Effector CD8-positive, alpha-beta T cell (primary cell): Measurements from ENCODE around the gene CYP51A1.
A peak's percentile ranks its signal among the peaks of the same experiment; 100 is the strongest.
"Not testable (repeated sequence)": the region's sequence is repeated elsewhere in the genome, so short reads cannot be mapped to it uniquely, and the experiment has no call there.

Experiments
- DNase-seq: peaks from one replicate; lab custom pipeline; 2025; lab: John Stamatoyannopoulos, UW
- total RNA-seq, 4 experiments: gene quantifications; one replicate each; lab custom pipeline; 2026; lab: John Stamatoyannopoulos, UW

Gene CYP51A1
- 1.4 to 10.7 (median 2.8) reads per million in 4 experiments for total RNA-seq

DNA sequence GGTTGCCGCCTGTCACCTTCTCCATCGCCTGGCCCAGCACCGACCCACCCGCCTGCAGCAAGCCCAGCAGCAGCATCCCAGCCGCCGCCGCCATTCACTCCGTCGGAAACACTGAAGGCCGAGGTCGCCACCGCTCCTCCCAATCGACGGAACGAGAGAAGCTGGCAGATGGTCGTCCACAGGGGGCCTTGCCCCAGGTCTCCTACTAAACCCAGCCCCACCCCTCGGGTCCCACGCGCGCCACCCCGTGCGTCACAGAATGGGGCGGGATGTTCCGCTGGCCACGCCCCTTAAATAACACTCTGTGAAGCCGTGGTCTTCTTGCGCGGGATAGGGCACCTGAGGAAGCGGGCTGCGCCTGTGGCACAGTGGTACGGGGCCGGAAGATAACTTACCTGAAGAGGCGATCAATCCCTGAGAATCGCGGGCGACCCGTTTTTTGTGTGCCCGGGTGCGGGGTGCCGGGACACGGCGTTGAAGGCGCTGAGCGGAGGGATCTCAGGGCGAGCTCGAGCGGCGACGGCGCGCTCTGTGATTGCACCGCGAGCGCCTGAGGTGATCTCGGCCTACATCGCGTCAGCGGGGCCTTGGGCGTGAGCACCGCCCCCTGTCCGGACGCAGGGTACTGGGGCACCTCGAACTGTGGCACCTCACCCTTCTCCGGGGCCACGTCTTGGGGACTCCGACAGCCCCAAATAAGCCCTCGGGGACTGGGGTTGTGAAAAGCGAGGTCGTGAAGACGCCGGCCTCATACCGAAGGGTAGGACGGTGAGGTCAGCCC lies at the start of gene CYP51A1:
Gene CYP51A1, minus strand, starts transcription at position 207 of the 781 bp plus-strand sequence. Its CDS starts 113 bp downstream, at position 94.
- peak; percentile 94 for DNase-seq

DNA sequence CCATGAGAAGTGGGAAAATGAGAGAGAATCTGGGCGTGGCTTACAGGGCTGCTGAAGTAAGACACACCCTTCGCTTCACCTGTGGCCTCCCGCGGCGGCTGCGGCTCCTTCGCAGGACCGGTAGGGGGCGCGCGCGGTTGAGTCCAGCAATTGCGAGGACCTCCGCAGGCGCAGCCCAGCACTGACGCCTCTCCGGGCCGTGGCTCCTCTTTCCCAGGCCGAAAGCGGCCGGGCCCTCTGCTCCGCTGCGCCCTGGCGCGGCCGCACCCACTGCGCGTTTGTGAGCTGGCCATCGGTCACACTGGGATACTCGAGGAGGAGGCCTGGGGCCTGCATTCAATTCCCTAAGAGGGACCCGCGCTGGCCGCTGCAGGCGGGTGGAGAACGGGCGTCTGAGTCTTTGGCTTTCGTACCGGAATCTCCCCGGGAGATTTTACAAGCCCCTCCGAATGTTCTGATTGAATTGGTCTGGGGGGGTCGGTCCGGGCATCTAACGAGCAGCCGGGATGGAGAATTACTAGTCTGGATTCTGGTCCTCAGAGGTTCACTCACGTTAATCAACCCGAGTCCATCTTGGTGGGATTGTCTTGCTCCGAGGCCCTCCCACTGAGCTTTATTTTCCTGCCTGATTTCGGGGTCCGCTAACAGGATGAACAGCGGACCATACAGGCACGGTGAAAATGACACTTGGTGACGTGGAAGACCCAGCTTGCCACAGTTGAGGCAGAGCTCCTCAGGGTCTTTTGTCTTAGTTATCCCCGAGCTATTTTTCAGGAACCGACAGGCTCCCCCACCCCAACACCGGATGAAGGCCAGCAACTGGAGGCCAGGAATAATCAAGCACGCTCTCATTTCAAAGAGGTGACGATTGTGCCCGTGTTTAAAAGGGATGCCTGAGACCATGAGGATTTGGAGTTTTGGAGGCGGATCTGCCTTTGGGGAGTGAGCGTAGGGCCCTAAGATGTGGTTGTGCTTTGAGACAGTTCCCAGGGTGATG lies 44.9 kb upstream of the CYP51A1 start, which contains the start of gene LRRD1:
Gene LRRD1, minus strand, starts transcription at position 215 of the 997 bp plus-strand sequence. CDS start 13,940 bp downstream, outside the sequence.
- DNase-seq = peak; percentile 86

DNA sequence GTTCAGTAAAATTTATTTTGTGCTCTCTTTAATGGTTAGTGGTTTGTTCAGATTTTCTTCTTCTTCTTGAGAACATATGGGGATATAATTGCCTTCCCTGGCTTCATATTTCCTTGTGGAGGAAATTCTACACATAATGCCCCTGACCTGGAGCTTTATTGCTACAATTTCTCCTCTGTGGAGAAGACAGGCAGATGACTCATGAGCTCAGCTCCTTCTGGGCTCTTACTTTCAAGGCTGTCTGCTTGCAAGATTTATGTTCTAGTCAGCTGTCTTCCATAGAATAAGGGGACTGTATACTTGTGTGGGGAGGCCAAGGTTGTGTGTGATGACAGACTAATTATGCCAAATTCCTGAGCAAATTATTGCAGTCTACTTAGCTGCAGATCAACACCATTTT lies 43.1 kb upstream of the CYP51A1 start:
- DNase-seq = no peak

DNA sequence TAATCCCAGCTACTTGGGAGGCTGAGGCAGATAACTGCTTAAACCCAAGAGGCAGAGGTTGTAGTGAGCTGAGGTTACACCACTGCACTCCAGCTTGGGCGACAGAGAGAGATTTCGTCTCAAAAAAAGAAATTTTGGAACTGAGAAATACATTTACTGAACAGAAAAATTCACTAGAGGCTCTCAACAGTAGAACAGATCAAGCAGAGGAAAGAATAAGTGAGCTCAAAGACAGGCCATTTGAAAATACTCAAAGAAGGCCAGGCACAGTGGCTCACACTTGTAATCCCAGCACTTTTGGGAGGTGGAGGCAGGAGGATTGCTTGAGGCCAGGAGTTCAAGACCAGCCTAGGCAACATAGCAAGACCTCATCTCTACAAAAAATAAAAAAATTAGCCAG lies 35.3 kb upstream of the CYP51A1 start:
- not testable (repeated sequence) for DNase-seq

DNA sequence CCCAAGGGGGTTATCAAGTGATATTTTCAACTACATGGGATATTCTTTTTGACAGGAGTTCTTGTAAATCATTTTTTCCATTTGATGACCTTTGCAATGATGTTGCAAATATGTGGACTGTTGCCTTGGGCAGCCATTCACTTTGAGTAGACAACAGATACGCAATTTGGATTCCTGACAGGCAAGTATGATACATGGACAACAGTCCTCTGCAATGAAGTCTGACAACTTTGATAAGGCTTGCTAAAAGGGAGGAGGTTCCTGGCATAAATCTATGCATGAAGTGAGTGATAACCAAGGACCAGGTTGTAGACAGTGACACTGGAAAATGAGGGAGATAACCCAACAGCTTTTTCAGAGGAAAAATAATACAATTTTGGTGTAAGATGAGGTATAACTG lies 27.0 kb upstream of the CYP51A1 start:
- no peak for DNase-seq

DNA sequence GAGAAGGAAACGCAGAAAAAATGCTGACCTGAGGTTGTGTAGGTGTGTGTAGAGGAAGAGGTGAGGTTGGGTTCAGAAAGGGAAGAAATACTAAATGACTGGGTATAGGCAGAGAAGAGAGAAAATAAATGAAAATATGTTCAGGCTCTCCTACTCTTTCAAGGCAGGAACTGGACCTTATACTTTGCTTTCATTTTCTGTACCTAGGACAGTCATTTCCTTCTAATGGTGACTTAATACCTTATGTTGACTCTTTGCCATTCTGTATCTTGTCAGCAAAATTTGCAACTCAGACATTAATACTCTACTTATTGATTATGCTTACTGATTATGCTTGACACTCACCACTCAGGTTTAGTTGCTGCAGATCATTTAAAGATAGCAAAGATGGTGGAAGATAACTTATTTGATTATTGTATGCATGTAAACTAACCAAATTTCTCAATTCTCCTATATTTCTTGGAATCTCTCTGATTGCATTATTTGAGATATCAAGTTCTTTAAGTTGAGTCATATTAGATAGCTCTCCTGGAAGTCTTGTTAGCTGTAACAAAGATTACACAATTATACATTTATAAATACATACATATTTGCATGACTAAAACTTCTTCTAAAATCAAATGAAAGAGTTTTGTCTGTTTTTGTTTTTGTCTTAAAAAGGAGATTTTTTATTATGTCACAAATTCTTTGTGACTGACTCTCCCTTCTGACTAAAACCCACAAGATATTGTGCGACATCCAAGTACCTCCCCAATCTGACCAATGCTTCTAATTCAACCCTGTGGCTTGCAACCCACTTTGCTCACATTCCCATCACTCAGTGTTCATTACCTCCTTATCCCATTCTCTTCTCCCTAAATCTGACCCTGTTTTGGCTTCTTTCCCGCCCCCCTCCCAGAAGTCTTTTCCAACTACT lies 24.6 kb upstream of the CYP51A1 start:
- no peak for DNase-seq

DNA sequence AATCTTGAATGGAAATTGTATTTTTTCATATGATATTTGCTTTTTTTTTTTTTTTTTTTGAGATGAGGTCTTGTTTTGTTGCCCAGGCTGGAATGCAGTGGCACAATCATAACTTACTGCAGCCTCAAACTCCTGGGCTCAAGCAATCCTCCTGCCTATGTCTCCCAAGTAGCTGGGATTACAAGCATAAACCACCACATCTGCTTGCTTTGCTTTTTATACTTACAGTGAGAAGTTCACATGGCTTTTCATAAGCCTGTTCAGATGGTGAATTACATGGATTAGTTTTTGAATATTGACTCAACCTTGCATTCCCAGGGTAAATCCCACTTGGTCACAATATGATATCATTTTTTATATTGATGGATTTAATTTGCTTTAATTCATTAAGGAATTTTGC lies 22.7 kb upstream of the CYP51A1 start:
- DNase-seq = no peak

DNA sequence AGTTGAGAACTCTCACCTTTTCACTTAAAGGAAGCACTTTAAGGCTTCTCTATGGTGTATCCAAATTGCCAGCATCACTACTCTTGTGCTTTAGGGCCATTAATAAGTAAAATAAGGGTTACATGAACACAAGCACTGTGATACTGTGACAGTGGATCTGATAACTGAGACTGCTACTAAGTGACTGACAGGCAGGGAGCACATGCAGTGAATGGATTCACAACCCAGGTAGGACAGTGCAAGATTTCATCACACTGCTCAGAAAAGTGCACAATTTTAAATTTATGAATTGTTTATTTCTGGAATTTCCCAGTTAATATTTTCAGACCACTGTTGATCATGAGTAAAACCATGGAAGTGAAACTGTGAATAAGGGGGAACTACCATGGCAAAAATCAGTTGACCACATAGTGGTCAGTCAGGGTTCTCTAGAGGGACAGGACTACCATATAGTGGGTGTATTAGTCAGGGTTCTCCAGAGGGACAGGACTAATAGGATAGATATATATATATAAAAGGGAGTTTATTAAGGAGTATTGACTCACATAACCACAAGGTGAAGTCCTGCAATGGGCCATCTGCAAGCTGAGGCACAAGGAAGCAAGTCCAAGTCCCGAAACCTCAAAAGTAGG lies 20.9 kb upstream of the CYP51A1 start:
- DNase-seq = no peak

DNA sequence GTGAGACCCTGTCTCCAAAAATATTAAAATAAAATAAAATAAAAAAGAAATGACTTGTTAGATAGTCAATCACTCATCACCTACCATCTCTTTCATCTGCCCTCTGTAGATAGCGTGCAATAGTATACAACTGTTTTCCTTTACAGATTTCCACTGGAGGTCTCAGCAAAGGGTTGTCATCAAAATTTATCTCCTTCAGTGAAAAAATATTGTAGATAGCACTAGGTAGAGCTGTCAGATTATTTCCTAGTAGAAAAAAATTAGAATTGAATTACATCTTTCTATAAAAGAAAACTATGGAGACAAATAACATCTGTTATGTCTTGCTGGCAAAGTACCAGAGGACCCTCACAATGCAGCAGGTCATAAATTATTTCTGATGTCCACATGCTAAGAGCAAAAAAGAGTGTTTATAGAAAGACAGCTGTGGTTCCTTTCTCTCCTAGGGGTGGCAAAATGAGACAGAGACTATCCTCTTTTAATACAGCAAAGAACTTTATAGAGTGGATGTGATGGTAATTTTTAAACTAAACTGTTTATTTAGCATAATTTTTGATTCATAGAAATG lies 16.3 kb upstream of the CYP51A1 start:
- no peak for DNase-seq

DNA sequence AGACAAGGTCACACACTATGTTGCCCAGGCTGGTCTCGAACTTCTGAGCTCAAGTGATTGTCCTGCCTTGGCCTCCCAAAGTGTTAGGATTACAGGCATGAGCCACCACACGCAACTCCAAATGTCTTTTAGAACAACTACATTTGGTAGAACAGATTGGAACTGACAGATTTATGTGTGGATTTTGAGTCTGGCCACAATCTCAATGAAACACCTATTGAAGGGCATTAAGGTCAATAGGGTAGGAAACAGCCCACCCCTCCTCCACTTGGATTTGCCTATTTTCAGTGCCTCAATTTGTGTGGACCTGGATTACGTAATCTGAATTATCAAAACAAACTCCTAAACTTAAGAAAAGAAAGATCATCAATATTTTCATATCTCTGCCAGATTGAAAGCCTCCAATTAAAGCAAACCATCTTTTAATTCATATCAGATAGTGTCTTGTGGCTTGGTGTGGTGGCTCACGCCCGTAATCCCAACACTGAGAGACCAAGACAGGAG lies 15.5 kb upstream of the CYP51A1 start:
- no peak for DNase-seq

DNA sequence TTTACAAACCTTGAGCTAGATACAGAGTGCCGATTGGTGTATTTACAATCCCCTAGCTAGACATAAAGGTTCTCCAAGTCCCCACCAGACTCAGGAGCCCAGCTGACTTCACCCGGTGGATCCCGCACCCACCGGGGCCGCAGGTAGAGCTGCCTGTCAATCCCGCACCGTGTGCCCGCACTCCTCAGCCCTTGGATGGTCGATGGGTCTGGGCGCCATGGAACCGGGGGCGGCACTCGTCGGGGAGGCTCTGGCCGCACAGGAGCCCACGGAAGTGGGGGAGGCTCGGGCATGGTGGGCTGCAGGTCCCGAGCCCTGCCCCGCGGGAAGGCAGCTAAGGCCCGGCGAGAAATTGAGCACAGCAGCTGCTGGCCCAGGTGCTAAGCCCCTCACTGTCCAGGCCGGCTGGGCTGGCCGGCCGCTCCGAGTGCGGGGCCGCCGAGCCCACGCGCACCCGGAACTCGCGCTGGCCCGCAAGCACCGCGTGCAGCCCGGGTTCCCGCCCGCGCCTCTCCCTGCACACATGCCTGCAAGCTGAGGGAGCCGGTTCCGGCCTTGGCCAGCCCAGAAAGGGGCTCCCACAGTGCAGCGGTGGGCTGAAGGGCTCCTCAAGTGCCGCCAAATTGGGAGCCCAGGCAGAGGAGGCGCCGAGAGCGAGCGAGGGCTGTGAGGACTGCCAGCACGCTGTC lies 9.1 kb upstream of the CYP51A1 start:
- not testable (repeated sequence) for DNase-seq

DNA sequence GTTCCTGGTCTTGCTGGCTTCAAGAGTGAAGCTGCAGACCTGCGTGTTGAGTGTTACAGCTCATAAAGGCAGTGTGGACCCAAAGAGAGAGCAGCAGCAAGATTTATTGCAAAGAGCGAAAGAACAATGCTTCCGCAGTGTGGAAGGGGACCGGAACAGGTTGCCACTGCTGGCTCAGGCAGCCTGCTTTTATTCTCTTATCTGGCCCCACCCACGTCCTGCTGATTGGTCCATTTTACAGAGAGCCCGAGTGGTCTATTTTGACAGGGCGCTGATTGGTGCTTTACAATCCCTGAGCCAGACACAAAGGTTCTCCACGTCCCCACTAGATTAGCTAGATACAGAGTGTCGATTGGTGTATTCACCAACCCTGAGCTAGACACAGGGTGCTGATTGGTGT lies 8.5 kb upstream of the CYP51A1 start:
- DNase-seq = not testable (repeated sequence)

DNA sequence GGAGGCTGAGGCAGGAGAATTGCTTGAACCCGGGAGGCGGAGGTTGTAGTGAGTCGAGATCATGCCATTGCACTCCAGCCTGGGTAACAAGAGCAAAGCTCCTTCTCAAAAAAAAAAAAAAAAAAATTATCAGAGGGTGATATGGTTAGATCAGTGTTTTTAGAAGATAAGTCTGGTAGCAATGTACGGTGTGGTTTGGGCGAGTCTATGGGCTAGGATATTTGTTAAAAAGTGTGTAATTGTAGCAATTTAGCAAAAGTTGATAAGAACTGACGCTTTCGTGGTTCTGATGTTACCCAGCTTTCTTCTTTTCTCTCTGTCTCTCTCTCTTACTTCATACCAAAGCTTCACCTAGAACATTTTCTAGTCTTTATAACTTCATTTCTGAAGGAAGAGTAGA lies 6.9 kb upstream of the CYP51A1 start:
- DNase-seq = no peak

DNA sequence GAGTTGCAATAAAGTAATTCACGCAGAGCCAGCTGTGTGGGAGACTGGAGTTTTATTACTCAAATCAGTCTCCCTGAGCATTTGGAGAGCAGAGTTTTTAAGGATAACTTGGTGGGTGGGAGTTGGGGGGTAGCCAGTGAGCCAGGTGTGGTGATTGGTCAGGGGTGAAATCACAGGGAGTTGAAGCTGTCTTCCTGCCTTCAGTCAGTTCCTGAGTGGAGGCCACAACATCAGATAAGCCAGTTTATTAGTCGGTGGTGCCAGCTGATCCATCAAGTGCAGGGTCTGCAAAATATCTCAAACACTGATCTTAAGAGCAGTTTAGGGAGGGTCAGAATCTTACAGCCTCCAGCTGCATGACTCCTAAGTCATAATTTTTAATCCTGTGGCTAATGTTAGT lies 3.3 kb upstream of the CYP51A1 start:
- no peak for DNase-seq

DNA sequence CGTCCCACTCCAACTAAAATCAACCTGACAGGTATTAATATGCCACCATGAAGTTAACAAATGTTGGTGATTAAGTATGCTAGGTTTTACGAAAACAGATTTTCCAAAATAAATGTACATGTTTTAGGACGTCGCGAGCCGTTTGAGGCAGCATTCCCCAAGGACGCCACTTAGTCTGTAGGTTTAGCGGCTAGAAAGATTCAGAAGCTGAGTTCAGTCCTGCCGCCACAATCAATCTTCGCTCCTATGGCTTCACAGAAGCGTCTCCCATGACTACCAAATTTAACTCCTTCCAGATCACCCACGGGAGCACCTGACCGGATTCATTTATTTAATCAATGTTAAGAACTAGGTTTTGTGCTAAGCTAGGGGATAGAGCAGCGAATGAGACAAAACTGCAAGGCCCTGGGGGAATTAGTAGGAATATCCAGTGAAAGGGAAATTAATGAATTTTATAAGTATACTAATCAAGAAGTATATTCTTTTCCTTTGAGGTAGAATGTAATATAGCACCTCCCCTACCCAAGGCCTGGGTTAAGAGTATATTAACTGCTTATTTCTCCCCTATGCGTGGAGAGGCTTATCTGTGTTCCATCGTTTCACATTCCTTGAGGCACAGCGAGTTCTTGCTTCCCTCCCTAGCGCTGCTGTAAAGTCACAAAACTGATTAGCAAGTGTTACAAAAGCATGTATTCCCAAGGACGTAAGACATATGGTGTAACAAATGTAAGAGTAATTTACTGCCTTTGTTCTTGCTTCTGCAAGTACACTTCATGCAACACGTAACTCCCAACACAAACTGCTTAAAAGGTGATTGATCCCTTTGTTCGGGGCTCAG lies 994 bp upstream of the CYP51A1 start:
- DNase-seq = peak; percentile 2

DNA sequence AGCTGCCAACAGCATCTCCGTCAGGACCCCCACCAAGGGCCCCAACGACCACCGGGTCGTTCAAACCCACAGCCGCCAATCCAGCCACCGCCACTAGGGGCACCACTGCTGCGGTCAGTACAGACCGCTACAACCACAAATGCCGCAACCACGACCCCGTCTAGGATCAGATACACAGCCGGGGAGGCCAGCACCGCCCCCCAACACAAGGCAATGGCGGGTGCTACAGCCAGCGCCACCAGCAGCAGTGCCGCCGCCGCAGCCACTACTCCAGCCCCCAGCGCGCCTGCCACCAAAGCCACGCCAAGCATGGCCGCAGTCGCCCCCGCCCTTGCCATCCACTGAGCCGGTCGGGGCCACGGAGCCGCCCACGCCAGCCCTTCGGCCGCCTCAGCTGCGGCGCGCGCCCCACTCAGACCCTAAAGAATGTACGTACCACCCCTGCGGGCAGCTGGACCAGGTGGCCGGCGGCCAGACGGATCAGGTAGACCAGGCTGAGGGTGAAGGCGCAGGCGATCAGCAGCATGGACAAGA lies 473 bp downstream of the CYP51A1 start:
- peak; percentile 43 for DNase-seq

DNA sequence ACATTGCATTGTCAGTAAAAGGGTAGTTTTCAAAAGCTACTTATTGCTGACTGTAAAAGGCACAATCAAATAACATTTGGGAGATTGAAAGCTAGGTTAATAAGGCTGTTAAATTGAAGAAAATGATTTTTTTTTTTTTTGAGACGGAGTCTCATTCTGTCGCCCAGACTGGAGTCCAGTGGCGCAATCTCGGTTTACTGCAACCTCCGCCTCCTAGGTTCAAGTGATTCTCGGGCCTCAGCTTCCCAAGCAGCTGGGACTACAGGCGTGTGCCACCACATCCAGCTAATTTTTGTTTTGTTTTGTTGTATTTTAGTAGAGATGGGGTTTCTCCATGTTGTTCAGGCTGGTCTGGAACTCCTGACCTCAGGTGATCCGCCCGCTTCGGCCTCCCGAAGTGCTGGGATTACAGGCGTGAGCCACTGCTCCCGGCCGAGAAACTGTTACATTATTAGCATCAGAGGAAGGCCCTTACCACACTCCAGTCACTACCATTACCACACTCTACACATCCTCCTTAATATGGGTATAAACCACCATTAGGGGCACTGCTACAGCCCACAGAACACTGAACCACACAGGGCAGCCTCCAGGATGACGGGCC lies 1.0 kb downstream of the CYP51A1 start:
- DNase-seq = no peak

DNA sequence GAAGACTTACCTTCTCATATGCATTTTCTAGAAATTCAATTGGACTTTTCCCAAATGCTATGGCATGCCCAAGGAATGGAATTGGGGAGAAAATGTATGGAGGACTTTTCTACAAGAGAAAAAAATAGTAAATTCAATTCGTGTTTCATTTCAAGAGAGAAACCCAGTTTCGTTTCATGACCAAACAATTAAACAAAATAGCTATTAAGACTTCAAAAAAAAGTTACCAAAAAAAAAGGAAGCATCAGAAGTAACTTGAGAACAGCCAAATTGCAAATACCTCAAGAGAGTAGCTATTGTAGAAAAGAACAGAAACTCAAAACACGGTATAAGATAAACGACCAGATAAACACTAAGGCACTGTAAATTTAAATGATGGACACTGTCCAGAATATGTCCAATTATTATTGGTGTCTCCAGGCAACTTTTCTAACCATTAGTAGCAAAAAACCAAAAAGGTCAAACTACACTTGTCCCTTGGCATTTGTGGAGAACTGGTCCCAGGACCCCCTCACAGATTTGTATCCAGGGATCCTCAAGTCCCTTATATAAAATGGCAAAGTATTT lies 2.4 kb downstream of the CYP51A1 start:
- no peak for DNase-seq
